Effector memory CD8-positive, alpha-beta T cell (primary cell): ENCODE data around the gene PLPPR4.
"Not testable (repeated sequence)": the region's sequence is repeated elsewhere in the genome, so short reads cannot be mapped to it uniquely, and the experiment has no call there.

Experiments
- ATAC-seq: fragments of 150-1000 bp; cut with Tn5 transposase; replicated peaks from 2 replicates; pipeline ENCODE4 v1.10.0; 2021; ENCODE audit warnings: mild to moderate bottlenecking, moderate library complexity
- DNase-seq, 3 experiments: peaks; one replicate each; pipeline ENCODE4 v3.0.0; 2021
- H3K27ac Mint-ChIP-seq, 2 donors: one replicate each; pipeline ENCODE4 v1.8.0; 2022; ENCODE audit warnings: mild to moderate bottlenecking in 2 of 2, mixed read lengths in 2 of 2, moderate library complexity in 2 of 2
- H3K27me3 Mint-ChIP-seq, 2 donors: one replicate each; pipeline ENCODE4 v1.8.0; 2022; ENCODE audit warnings: mixed read lengths in 2 of 2
- H3K36me3 Mint-ChIP-seq: one replicate; pipeline ENCODE4 v1.8.0; 2022; ENCODE audit warnings: mild to moderate bottlenecking, moderate library complexity, mixed read lengths; ENCODE audit not compliant: insufficient read depth
- H3K4me1 Mint-ChIP-seq, 2 donors: one replicate each; pipeline ENCODE4 v1.8.0; 2022; ENCODE audit warnings: low read depth in 2 of 2, mixed read lengths in 2 of 2
- H3K4me3 Mint-ChIP-seq, 2 donors: one replicate each; pipeline ENCODE4 v1.8.0; 2022; ENCODE audit warnings: mild to moderate bottlenecking in 2 of 2, mixed read lengths in 2 of 2, moderate library complexity in 2 of 2
- H3K9me3 Mint-ChIP-seq, 2 donors: one replicate each; pipeline ENCODE4 v1.8.0; 2022; ENCODE audit warnings: mixed read lengths in 2 of 2

The PLPPR4 gene

GRCh38 chr1:99246152-99246551 lies 18.1 kb upstream of the PLPPR4 start:
- H3K4me1 Mint-ChIP-seq = no peaks in the 10 kb centered on the region
- H3K36me3 Mint-ChIP-seq = no peaks in the 10 kb centered on the region
- no peak overlapping the region for H3K4me3 Mint-ChIP-seq
- DNase-seq = no peak
- no peak overlapping the region for H3K27ac Mint-ChIP-seq
- no peak for ATAC-seq
- H3K9me3 Mint-ChIP-seq = peaks cover 4 to 6% of the 10 kb centered on the region in 2 donors
- no peaks in the 10 kb centered on the region for H3K27me3 Mint-ChIP-seq

GRCh38 chr1:99247199-99247598 lies 17.1 kb upstream of the PLPPR4 start:
- Mint-ChIP-seq H3K4me3 (no peak overlapping the region), H3K27ac (no peak overlapping the region), H3K4me1 (no peaks in the 10 kb centered on the region), H3K36me3 (no peaks in the 10 kb centered on the region), H3K9me3 (peaks cover 6% of the 10 kb centered on the region in 2 donors), H3K27me3 (no peaks in the 10 kb centered on the region)
- ATAC-seq (no peak), DNase-seq (no peak)

- no peaks in the 10 kb centered on the region for H3K27me3 Mint-ChIP-seq
- no peak overlapping the region for H3K4me3 Mint-ChIP-seq
- H3K36me3 Mint-ChIP-seq = no peaks in the 10 kb centered on the region
- no peaks in the 10 kb centered on the region for H3K4me1 Mint-ChIP-seq
- H3K27ac Mint-ChIP-seq = no peak overlapping the region
- no peak for DNase-seq
- H3K9me3 Mint-ChIP-seq = peaks cover 0 to 6% of the 10 kb centered on the region in 2 donors
- ATAC-seq = no peak
Observed at GRCh38 chr1:99250728-99251127, 13.6 kb upstream of the PLPPR4 start.

GRCh38 chr1:99251308-99251707 lies 13.0 kb upstream of the PLPPR4 start:
- Mint-ChIP-seq H3K9me3 (peaks cover 0 to 6% of the 10 kb centered on the region in 2 donors), H3K36me3 (no peaks in the 10 kb centered on the region), H3K4me1 (no peaks in the 10 kb centered on the region), H3K27ac (no peak overlapping the region), H3K4me3 (no peak overlapping the region), H3K27me3 (no peaks in the 10 kb centered on the region)
- no peak for DNase-seq
- ATAC-seq = no peak

GRCh38 chr1:99252630-99253029 lies 11.7 kb upstream of the PLPPR4 start:
- H3K27ac Mint-ChIP-seq = no peak overlapping the region
- H3K4me1 Mint-ChIP-seq = no peaks in the 10 kb centered on the region
- no peaks in the 10 kb centered on the region for H3K36me3 Mint-ChIP-seq
- no peaks in the 10 kb centered on the region for H3K27me3 Mint-ChIP-seq
- peaks cover 0 to 6% of the 10 kb centered on the region in 2 donors for H3K9me3 Mint-ChIP-seq
- DNase-seq (no peak), ATAC-seq (no peak)
- H3K4me3 Mint-ChIP-seq = no peak overlapping the region

- H3K4me3 Mint-ChIP-seq, ATAC-seq: not testable (repeated sequence)
Observed at GRCh38 chr1:99260402-99260801, 3.9 kb upstream of the PLPPR4 start.

GRCh38 chr1:99265124-99265523 lies 832 bp downstream of the PLPPR4 start:
- DNase-seq (no peak), ATAC-seq (no peak)
- Mint-ChIP-seq H3K4me3 (no peak overlapping the region), H3K27ac (no peak overlapping the region), H3K36me3 (peaks cover 2% of the 10 kb centered on the region), H3K9me3 (peaks cover 7 to 9% of the 10 kb centered on the region in 2 donors), H3K27me3 (peaks cover 34 to 44% of the 10 kb centered on the region in 2 donors), H3K4me1 (peaks cover 2 to 3% of the 10 kb centered on the region in 2 donors)

More at GRCh38 chr1:99260402-99260801, 3.9 kb upstream of the PLPPR4 start:
- H3K4me1 Mint-ChIP-seq, H3K9me3 Mint-ChIP-seq, H3K27ac Mint-ChIP-seq, DNase-seq, H3K36me3 Mint-ChIP-seq: not testable (repeated sequence)
- H3K27me3 Mint-ChIP-seq = peaks cover 31 to 34% of the 10 kb centered on the region in 2 donors

- ATAC-seq = no peak
- no peak overlapping the region for H3K4me3 Mint-ChIP-seq
- H3K27ac Mint-ChIP-seq = no peak overlapping the region
- peaks cover 34 to 44% of the 10 kb centered on the region in 2 donors for H3K27me3 Mint-ChIP-seq
- H3K4me1 Mint-ChIP-seq = peaks cover 2 to 3% of the 10 kb centered on the region in 2 donors
- peaks cover 7 to 9% of the 10 kb centered on the region in 2 donors for H3K9me3 Mint-ChIP-seq
- H3K36me3 Mint-ChIP-seq = peaks cover 2% of the 10 kb centered on the region
- DNase-seq = no peak
Observed at GRCh38 chr1:99266726-99267125, 2.4 kb downstream of the PLPPR4 start.

GRCh38 chr1:99268021-99268420 lies 3.7 kb downstream of the PLPPR4 start:
- peaks cover 25 to 33% of the 10 kb centered on the region in 2 donors for H3K27me3 Mint-ChIP-seq

GRCh38 chr1:99269321-99269720 lies 5.0 kb downstream of the PLPPR4 start:
- no peak overlapping the region for H3K4me3 Mint-ChIP-seq
- no peak for ATAC-seq
- H3K27ac Mint-ChIP-seq = no peak overlapping the region
- peaks cover 0 to 2% of the 10 kb centered on the region in 2 donors for H3K4me1 Mint-ChIP-seq
- H3K9me3 Mint-ChIP-seq = no peaks in the 10 kb centered on the region
- peaks cover 13 to 20% of the 10 kb centered on the region in 2 donors for H3K27me3 Mint-ChIP-seq
- H3K36me3 Mint-ChIP-seq = no peaks in the 10 kb centered on the region
- no peak for DNase-seq

More at GRCh38 chr1:99268021-99268420, 3.7 kb downstream of the PLPPR4 start:
- Mint-ChIP-seq H3K36me3 (no peaks in the 10 kb centered on the region), H3K27ac (no peak overlapping the region), H3K9me3 (peaks cover under 1 to 2% of the 10 kb centered on the region in 2 donors), H3K4me1 (peaks cover 0 to 2% of the 10 kb centered on the region in 2 donors), H3K4me3 (no peak overlapping the region)
- DNase-seq (no peak), ATAC-seq (no peak)

- DNase-seq (no peak), ATAC-seq (no peak)
- Mint-ChIP-seq H3K27me3 (peaks cover 0 to 7% of the 10 kb centered on the region in 2 donors), H3K36me3 (no peaks in the 10 kb centered on the region), H3K9me3 (no peaks in the 10 kb centered on the region), H3K4me1 (no peaks in the 10 kb centered on the region), H3K4me3 (no peak overlapping the region), H3K27ac (no peak overlapping the region)
Observed at GRCh38 chr1:99270646-99271045, 6.4 kb downstream of the PLPPR4 start.

- no peaks in the 10 kb centered on the region for H3K4me1 Mint-ChIP-seq
- H3K9me3 Mint-ChIP-seq = no peaks in the 10 kb centered on the region
- peaks cover 0 to 1% of the 10 kb centered on the region in 2 donors for H3K27me3 Mint-ChIP-seq
- no peak for ATAC-seq
- H3K4me3 Mint-ChIP-seq = no peak overlapping the region
- no peaks in the 10 kb centered on the region for H3K36me3 Mint-ChIP-seq
- no peak overlapping the region for H3K27ac Mint-ChIP-seq
- DNase-seq = no peak
Observed at GRCh38 chr1:99271249-99271648, 7.0 kb downstream of the PLPPR4 start.

- ATAC-seq = no peak
- H3K4me3 Mint-ChIP-seq = no peak overlapping the region
- H3K9me3 Mint-ChIP-seq = no peaks in the 10 kb centered on the region
- no peaks in the 10 kb centered on the region for H3K4me1 Mint-ChIP-seq
- no peak overlapping the region for H3K27ac Mint-ChIP-seq
- no peaks in the 10 kb centered on the region for H3K36me3 Mint-ChIP-seq
- DNase-seq = no peak
- no peaks in the 10 kb centered on the region for H3K27me3 Mint-ChIP-seq
Observed at GRCh38 chr1:99277066-99277465, 12.8 kb downstream of the PLPPR4 start.

- peaks cover 0 to 2% of the 10 kb centered on the region in 2 donors for H3K9me3 Mint-ChIP-seq
- ATAC-seq = no peak
- no peak overlapping the region for H3K27ac Mint-ChIP-seq
- no peaks in the 10 kb centered on the region for H3K36me3 Mint-ChIP-seq
- no peaks in the 10 kb centered on the region for H3K4me1 Mint-ChIP-seq
- H3K4me3 Mint-ChIP-seq = no peak overlapping the region
- H3K27me3 Mint-ChIP-seq = no peaks in the 10 kb centered on the region
- no peak for DNase-seq
Observed at GRCh38 chr1:99279525-99279924, 15.2 kb downstream of the PLPPR4 start.

- Mint-ChIP-seq H3K27me3 (no peaks in the 10 kb centered on the region), H3K36me3 (no peaks in the 10 kb centered on the region)
Observed at GRCh38 chr1:99281105-99281504, 16.8 kb downstream of the PLPPR4 start.

More at GRCh38 chr1:99281105-99281504, 16.8 kb downstream of the PLPPR4 start:
- DNase-seq (no peak), ATAC-seq (no peak)
- H3K27ac Mint-ChIP-seq = no peak overlapping the region
- peaks cover 0 to 2% of the 10 kb centered on the region in 2 donors for H3K9me3 Mint-ChIP-seq
- no peaks in the 10 kb centered on the region for H3K4me1 Mint-ChIP-seq
- H3K4me3 Mint-ChIP-seq = no peak overlapping the region
